Astrocyte (in vitro differentiated cells and primary cell): ENCODE measurements around the gene PLA2R1. TPM values are rescaled to one million over a fixed set of nuclear protein-coding genes. Genes with fewer than 3 reads are reported as not detected.
"Not testable (repeated sequence)": the region's sequence is repeated elsewhere in the genome, so short reads cannot be mapped to it uniquely, and the experiment has no call there.

Source experiments
- DNase-seq: peaks from one replicate; pipeline ENCODE4 v3.0.0-alpha.2; 2010; ENCODE audit warnings: low read depth
- FAIRE-seq: peaks from 2 replicates; lab custom pipeline; 2011; peaks lifted over from hg19 to GRCh38; lab: Jason Lieb, UNC
- H2AFZ ChIP-seq: 2 replicates; pipeline ENCODE4 v1.6.0; 2012; ENCODE audit warnings: low read depth, low read length, inconsistent platforms
- H3K27ac ChIP-seq: 2 replicates; pipeline ENCODE4 v1.5.1; 2011; ENCODE audit warnings: low read depth, low read length, inconsistent platforms
- H3K27me3 ChIP-seq: 2 replicates; pipeline ENCODE4 v1.6.0; 2011; ENCODE audit warnings: low read length, inconsistent platforms; ENCODE audit not compliant: insufficient read depth
- H3K36me3 ChIP-seq: 2 replicates; pipeline ENCODE4 v1.5.1; 2011; ENCODE audit warnings: low read length, inconsistent platforms; ENCODE audit not compliant: insufficient read depth
- H3K4me1 ChIP-seq: 2 replicates; pipeline ENCODE4 v1.5.1; 2011; ENCODE audit warnings: low read length, inconsistent platforms; ENCODE audit not compliant: insufficient read depth
- H3K4me2 ChIP-seq: 2 replicates; pipeline ENCODE4 v1.6.0; 2012; ENCODE audit warnings: low read length, inconsistent platforms
- H3K4me3 ChIP-seq: 2 replicates; pipeline ENCODE4 v1.5.1; 2011; ENCODE audit warnings: low read depth, mild to moderate bottlenecking, low read length, inconsistent platforms; ENCODE audit not compliant: insufficient read depth
- H3K79me2 ChIP-seq: 2 replicates; pipeline ENCODE4 v1.6.0; 2012; ENCODE audit warnings: mild to moderate bottlenecking, low read length, inconsistent platforms; ENCODE audit not compliant: insufficient read depth
- H3K9ac ChIP-seq: 2 replicates; pipeline ENCODE4 v1.6.0; 2012; ENCODE audit warnings: mild to moderate bottlenecking, low read length, inconsistent platforms
- H3K9me3 ChIP-seq: 2 replicates; pipeline ENCODE4 v1.5.1; 2012; ENCODE audit warnings: low read depth, mild to moderate bottlenecking, low read length, inconsistent platforms; ENCODE audit not compliant: insufficient read depth
- H4K20me1 ChIP-seq: 2 replicates; pipeline ENCODE4 v1.6.0; 2012; ENCODE audit warnings: low read length, inconsistent platforms; ENCODE audit not compliant: insufficient read depth
- H3K27ac Mint-ChIP-seq: one replicate; pipeline ENCODE4 v1.8.0; 2021; ENCODE audit warnings: mild to moderate bottlenecking, mixed read lengths; ENCODE audit not compliant: unreplicated experiment
- H3K27me3 Mint-ChIP-seq: one replicate; pipeline ENCODE4 v1.8.0; 2021; ENCODE audit warnings: low read depth, mixed read lengths; ENCODE audit not compliant: unreplicated experiment
- H3K36me3 Mint-ChIP-seq: one replicate; pipeline ENCODE4 v1.8.0; 2021; ENCODE audit warnings: low read depth, mixed read lengths; ENCODE audit not compliant: unreplicated experiment
- H3K4me1 Mint-ChIP-seq: one replicate; pipeline ENCODE4 v1.8.0; 2021; ENCODE audit warnings: low read depth, mixed read lengths; ENCODE audit not compliant: unreplicated experiment
- H3K4me3 Mint-ChIP-seq: one replicate; pipeline ENCODE4 v1.8.0; 2021; ENCODE audit warnings: mild to moderate bottlenecking, moderate library complexity, mixed read lengths; ENCODE audit not compliant: unreplicated experiment
- H3K9me3 Mint-ChIP-seq: one replicate; pipeline ENCODE4 v1.8.0; 2021; ENCODE audit warnings: mild to moderate bottlenecking, mixed read lengths; ENCODE audit not compliant: unreplicated experiment
- CTCF ChIP-seq: IDR thresholded peaks from 2 replicates; pipeline ENCODE4 v1.5.1; 2011; ENCODE audit warnings: low read depth, mild to moderate bottlenecking, inconsistent platforms, low read length, moderate library complexity; ENCODE audit not compliant: insufficient read depth
- EZH2 ChIP-seq: IDR thresholded peaks from 2 replicates; pipeline ENCODE4 v1.6.1; 2012; ENCODE audit warnings: mild to moderate bottlenecking, low read length, inconsistent platforms; ENCODE audit not compliant: insufficient read depth
- total RNA-seq: library from RNA; stranded (reverse); gene quantifications from 2 replicates; pipeline ENCODE4 v1.2.1, GENCODE V29; 2021

PLA2R1 gene
- total RNA-seq, 1 donor from 2014 or later = 7.1 TPM

GRCh38 chr2:160039166-160039903, 23.1 kb downstream of the PLA2R1 start:
- H3K4me2 ChIP-seq = peak overlapping the region; percentile 12
- no peak for TF ChIP-seq CTCF
- TF ChIP-seq EZH2 = no peak
- no peaks in the 10 kb centered on the region for H3K27me3 Mint-ChIP-seq
- H3K27me3 ChIP-seq = no peaks in the 10 kb centered on the region
- H3K4me3 Mint-ChIP-seq = no peak overlapping the region
- no peak overlapping the region for H2AFZ ChIP-seq
- FAIRE-seq = peak; percentile 74
- peaks cover 16% of the 10 kb centered on the region for H3K4me1 Mint-ChIP-seq
- H3K9me3 Mint-ChIP-seq = peaks cover 2% of the 10 kb centered on the region
- no peaks in the 10 kb centered on the region for H3K9me3 ChIP-seq
- H3K79me2 ChIP-seq = no peaks in the 10 kb centered on the region
- peaks cover 19% of the 10 kb centered on the region for H3K4me1 ChIP-seq
- DNase-seq = peak; percentile 86
- no peaks in the 10 kb centered on the region for H3K36me3 ChIP-seq
- no peaks in the 10 kb centered on the region for H4K20me1 ChIP-seq
- peaks cover 17% of the 10 kb centered on the region for H3K36me3 Mint-ChIP-seq
- no peak overlapping the region for H3K4me3 ChIP-seq
- no peak overlapping the region for H3K27ac Mint-ChIP-seq
- H3K27ac ChIP-seq = no peak overlapping the region
- no peak overlapping the region for H3K9ac ChIP-seq

GRCh38 chr2:160038662-160039061, 23.8 kb downstream of the PLA2R1 start:
- DNase-seq, H2AFZ ChIP-seq, H3K27me3 Mint-ChIP-seq, H3K79me2 ChIP-seq, H3K27me3 ChIP-seq, FAIRE-seq, H3K4me2 ChIP-seq, H3K9me3 ChIP-seq, H3K27ac Mint-ChIP-seq, H3K36me3 ChIP-seq, H3K9me3 Mint-ChIP-seq, H3K27ac ChIP-seq, H3K9ac ChIP-seq, H3K4me3 Mint-ChIP-seq, H4K20me1 ChIP-seq, H3K4me3 ChIP-seq: not testable (repeated sequence)
- H3K36me3 Mint-ChIP-seq = peaks cover 12% of the 10 kb centered on the region
- peaks cover 23% of the 10 kb centered on the region for H3K4me1 Mint-ChIP-seq
- H3K4me1 ChIP-seq = peaks cover 24% of the 10 kb centered on the region

- Histone ChIP-seq H2AFZ (no peak overlapping the region), H3K9me3 (no peaks in the 10 kb centered on the region), H3K79me2 (no peaks in the 10 kb centered on the region), H4K20me1 (no peaks in the 10 kb centered on the region), H3K4me1 (peaks cover 22% of the 10 kb centered on the region), H3K9ac (no peak overlapping the region), H3K27ac (no peak overlapping the region), H3K36me3 (no peaks in the 10 kb centered on the region), H3K27me3 (no peaks in the 10 kb centered on the region), H3K4me2 (no peak overlapping the region), H3K4me3 (no peak overlapping the region)
- no peak overlapping the region for H3K27ac Mint-ChIP-seq
- H3K4me1 Mint-ChIP-seq = peaks cover 38% of the 10 kb centered on the region
- H3K9me3 Mint-ChIP-seq = peaks cover 2% of the 10 kb centered on the region
- DNase-seq (no peak), FAIRE-seq (no peak)
- no peaks in the 10 kb centered on the region for H3K27me3 Mint-ChIP-seq
- H3K4me3 Mint-ChIP-seq = no peak overlapping the region
- H3K36me3 Mint-ChIP-seq = peaks cover 3% of the 10 kb centered on the region
- TF ChIP-seq EZH2 (no peak), CTCF (no peak)
Observed at GRCh38 chr2:160036736-160037135, 25.7 kb downstream of the PLA2R1 start.
